T-cell (primary cell): Measurements from ENCODE around the gene CHST2. TPM values are rescaled to one million over a fixed set of nuclear protein-coding genes. Genes with fewer than 3 reads are reported as not detected.
A peak's percentile ranks its signal among the peaks of the same experiment; 100 is the strongest.

ENCODE experiments used
- ATAC-seq, 4 experiments: fragments of 200-7000 bp in 3 of 4; fragments of 150-1000 bp in 1 of 4; cut with Tn5 transposase; replicated peaks in 1 of 4; 1 replicate in 3 of 4; 2 replicates in 1 of 4; pipeline ENCODE4 v1.10.0; 2021; ENCODE audit warnings: moderate library complexity in 3 of 4, mild to moderate bottlenecking in 2 of 4, moderate number of reproducible peaks in 1 of 4
- CTCF ChIA-PET, 2 donors: fragments of 300-600 bp; sonication (Branson Sonifier 250); formaldehyde crosslinking; loops; one replicate each; lab custom pipeline; 2022; ENCODE audit warnings: antibody characterized with exemption in 2 of 2; lab: Charles Lee
- POLR2A ChIA-PET, 2 donors: fragments of 300-600 bp; sonication (Branson Sonifier 250); formaldehyde crosslinking; loops; one replicate each; lab custom pipeline; 2022; ENCODE audit warnings: antibody characterized with exemption in 2 of 2; lab: Charles Lee
- DNase-seq, 35 experiments: peaks; one replicate each; pipeline versions ENCODE4 v3.0.0 to v3.0.0-alpha.2; 2013 to 2023
- H3K27ac ChIP-seq: one replicate; pipeline ENCODE4 v1.5.1; 2013; ENCODE audit warnings: low read length
- H3K27me3 ChIP-seq, 2 experiments: replicated peaks in 1 of 2; 1 replicate in 1 of 2; 2 replicates in 1 of 2; pipeline versions ENCODE4 v1.6.1 to v1.7.0; 2013; ENCODE audit warnings: low read length in 1 of 2, mixed read lengths in 1 of 2; ENCODE audit not compliant: control insufficient read depth in 2 of 2, insufficient read depth in 2 of 2; ENCODE audit errors: extremely low read depth in 1 of 2
- H3K36me3 ChIP-seq, 2 donors: 1 replicate in 1 of 2; 2 replicates in 1 of 2; pipeline versions ENCODE4 v1.6.1 to v1.7.0; 2013; ENCODE audit warnings: low read length in 1 of 2; ENCODE audit not compliant: control insufficient read depth in 2 of 2, insufficient read depth in 1 of 2; ENCODE audit errors: extremely low read depth in 1 of 2
- H3K4me1 ChIP-seq, 2 experiments: 1 replicate in 1 of 2; 2 replicates in 1 of 2; pipeline versions ENCODE4 v1.6.1 to v1.7.0; 2013; ENCODE audit warnings: low read length in 2 of 2, mixed read lengths in 1 of 2; ENCODE audit not compliant: insufficient read depth in 2 of 2, control insufficient read depth in 1 of 2; ENCODE audit errors: extremely low read depth in 1 of 2
- H3K4me3 ChIP-seq, 2 donors: 1 replicate in 1 of 2; 2 replicates in 1 of 2; pipeline versions ENCODE4 v1.5.1 to v1.7.0; 2013; ENCODE audit warnings: mild to moderate bottlenecking in 2 of 2, low read length in 1 of 2, moderate library complexity in 1 of 2; ENCODE audit not compliant: control insufficient read depth in 1 of 2; ENCODE audit errors: extremely low read depth in 1 of 2
- H3K9me3 ChIP-seq: 2 replicates; pipeline ENCODE4 v1.7.0; 2013
- H3K27ac Mint-ChIP-seq, 2 donors: one replicate each; pipeline ENCODE4 v1.8.0; 2020 to 2021; ENCODE audit warnings: mild to moderate bottlenecking in 2 of 2, mixed read lengths in 2 of 2
- H3K27me3 Mint-ChIP-seq, 2 donors: one replicate each; pipeline ENCODE4 v1.8.0; 2021 to 2022; ENCODE audit warnings: mixed read lengths in 2 of 2
- H3K36me3 Mint-ChIP-seq: one replicate; pipeline ENCODE4 v1.8.0; 2021; ENCODE audit warnings: mixed read lengths
- H3K4me1 Mint-ChIP-seq, 3 donors: one replicate each; pipeline ENCODE4 v1.8.0; 2020 to 2022; ENCODE audit warnings: mixed read lengths in 3 of 3, mild to moderate bottlenecking in 1 of 3
- H3K4me3 Mint-ChIP-seq, 3 donors: one replicate each; pipeline ENCODE4 v1.8.0; 2020 to 2022; ENCODE audit warnings: mild to moderate bottlenecking in 3 of 3, mixed read lengths in 3 of 3, moderate library complexity in 3 of 3
- H3K9me3 Mint-ChIP-seq, 3 donors: one replicate each; pipeline ENCODE4 v1.8.0; 2020 to 2022; ENCODE audit warnings: mixed read lengths in 3 of 3
- WGBS: methylation state at CpG from one replicate; pipeline ENCODE4 v1.1.5; 2013; ENCODE audit warnings: missing lambda C conversion rate; ENCODE audit not compliant: insufficient coverage; 5-methylcytosine and 5-hydroxymethylcytosine counted together
- total RNA-seq, 35 experiments: library from RNA in 6 of 35; stranded (reverse) in 6 of 35; fragments of 120-200 nt in 1 of 35; gene quantifications; one replicate each; pipeline versions ENCODE4 v1.2.1 to v1.2.4 and lab custom pipeline; 2013 to 2026

CHST2 gene
- total RNA-seq, 5 donors from 2014 or later (not counting 1 experiment from before 2014, with no cell fraction given) = 1.7 to 5.6 (median 4.4) TPM

DNA sequence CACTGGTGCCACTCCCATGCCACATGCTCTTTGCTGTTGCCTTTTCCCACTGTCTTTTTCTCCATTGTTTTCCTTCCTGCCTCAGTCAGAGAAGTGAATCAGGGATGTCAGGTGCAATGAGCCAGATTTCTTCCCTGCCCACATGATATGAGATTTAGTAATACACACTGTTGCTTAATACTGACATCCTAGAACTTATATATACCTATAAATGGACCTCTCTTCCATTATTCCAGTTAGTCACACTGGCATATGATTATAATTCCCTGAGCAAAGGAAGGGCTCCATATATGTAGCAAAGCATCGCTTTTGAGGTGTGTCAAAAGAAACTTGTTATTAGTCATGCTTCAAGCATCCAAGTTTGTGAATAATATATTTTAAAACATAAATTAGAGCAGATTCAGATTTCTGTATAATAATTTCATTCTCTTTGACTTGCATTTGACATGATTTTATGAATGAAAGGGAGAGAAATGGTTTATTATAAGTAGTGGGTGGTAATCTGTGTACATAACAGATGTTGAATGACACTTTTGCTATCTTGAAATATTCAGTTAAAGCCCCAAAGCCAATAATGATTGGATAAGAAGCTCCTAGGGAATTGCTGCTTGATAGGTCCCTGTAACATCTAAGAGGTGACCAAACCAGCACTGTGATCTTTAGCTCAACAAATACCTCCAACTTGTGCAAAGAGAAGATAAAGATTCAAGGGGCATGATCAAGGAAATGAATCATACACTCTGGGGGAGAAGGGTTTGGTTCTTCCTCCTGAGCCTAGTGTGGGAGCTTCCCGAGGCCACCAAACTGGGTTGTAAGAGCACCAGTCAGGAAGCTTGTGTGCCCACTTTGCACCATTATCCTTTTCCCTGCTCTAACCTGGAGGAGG, 48.6 kb downstream of the CHST2 start:
- DNase-seq = no peak
- H3K36me3 ChIP-seq = no peaks in the 10 kb centered on the region
- ChIA-PET POLR2A (no interaction called here), CTCF (no interaction called here)
- H3K4me3 ChIP-seq = no peak overlapping the region
- no peaks in the 10 kb centered on the region for H3K9me3 ChIP-seq
- Mint-ChIP-seq H3K9me3 (peaks cover 0 to 7% (median 5%) of the 10 kb centered on the region in 3 donors), H3K27ac (peak overlapping the region; percentile 92 to 94), H3K27me3 (no peaks in the 10 kb centered on the region), H3K4me3 (peak overlapping the region in 1 of 3 donors; percentile 30), H3K4me1 (peaks cover 85 to 91% (median 88%) of the 10 kb centered on the region in 3 donors), H3K36me3 (no peaks in the 10 kb centered on the region)
- H3K27me3 ChIP-seq = no peaks in the 10 kb centered on the region
- H3K4me1 ChIP-seq = peaks cover 47 to 53% of the 10 kb centered on the region in 2 experiments
- no peak overlapping the region for H3K27ac ChIP-seq
- WGBS = no CpG with 5 or more reads among the region's 2 CpGs
- ATAC-seq = no peak

DNA sequence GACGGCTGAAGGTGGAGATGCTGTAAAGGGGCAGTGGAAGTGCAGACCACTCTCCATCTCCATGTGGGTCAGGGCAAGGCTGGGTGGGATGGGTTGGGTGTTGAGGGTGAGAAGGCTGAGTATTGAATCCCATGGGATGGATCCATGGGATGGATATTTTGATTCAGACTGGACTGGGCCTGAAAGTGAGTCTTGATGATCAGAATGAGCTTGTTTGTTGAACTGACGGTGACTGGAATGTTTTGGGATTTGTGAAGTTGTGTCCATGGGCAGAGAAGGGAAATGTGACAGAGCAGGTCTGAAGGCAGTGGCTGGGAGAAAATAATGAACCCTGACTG, 49.3 kb downstream of the CHST2 start:
- ChIA-PET POLR2A (no interaction called here), CTCF (no interaction called here)
- no peaks in the 10 kb centered on the region for H3K9me3 ChIP-seq
- ATAC-seq = no peak
- H3K4me1 Mint-ChIP-seq = peaks cover 82 to 89% (median 84%) of the 10 kb centered on the region in 3 donors
- 100% methylated on average over 1 of the region's 2 CpGs for WGBS
- H3K9me3 Mint-ChIP-seq = peaks cover 0 to 10% (median 9%) of the 10 kb centered on the region in 3 donors
- H3K36me3 Mint-ChIP-seq = no peaks in the 10 kb centered on the region
- no peak overlapping the region for H3K4me3 ChIP-seq
- H3K4me3 Mint-ChIP-seq = peak overlapping the region in 1 of 3 donors; percentile 30
- DNase-seq = no peak
- H3K36me3 ChIP-seq = no peaks in the 10 kb centered on the region
- no peaks in the 10 kb centered on the region for H3K27me3 ChIP-seq
- H3K4me1 ChIP-seq = peaks cover 43 to 51% of the 10 kb centered on the region in 2 experiments
- H3K27ac Mint-ChIP-seq = peak overlapping the region; percentile 92 to 94
- peak overlapping the region; percentile 61 for H3K27ac ChIP-seq
- no peaks in the 10 kb centered on the region for H3K27me3 Mint-ChIP-seq

- peak overlapping the region; percentile 92 to 94 for H3K27ac Mint-ChIP-seq
- ATAC-seq (peak in 2 of 4 experiments; percentile 25 to 46), DNase-seq (peak in 1 of 35 experiments; percentile 25)
- H3K27me3 Mint-ChIP-seq = no peaks in the 10 kb centered on the region
- Histone ChIP-seq H3K4me1 (peaks cover 46 to 48% of the 10 kb centered on the region in 2 experiments), H3K36me3 (no peaks in the 10 kb centered on the region), H3K4me3 (peak overlapping the region in 1 of 2 donors; percentile 38), H3K27ac (peak overlapping the region; percentile 61), H3K27me3 (no peaks in the 10 kb centered on the region), H3K9me3 (no peaks in the 10 kb centered on the region)
- H3K9me3 Mint-ChIP-seq = peaks cover 0 to 13% (median 11%) of the 10 kb centered on the region in 3 donors
- H3K4me1 Mint-ChIP-seq = peaks cover 82 to 89% (median 82%) of the 10 kb centered on the region in 3 donors
- H3K36me3 Mint-ChIP-seq = no peaks in the 10 kb centered on the region
- ChIA-PET CTCF (interaction anchor here (0.6 to 0.9 kb wide), 2 partner anchors 50 to 214 kb away, joined by 3 to 4 read pairs; partner anchors contain the start of gene CHST2 (in 1 of the 2)), POLR2A (no interaction called here)
- WGBS = 2% methylated on average over 6 of the region's 6 CpGs
- H3K4me3 Mint-ChIP-seq = peak overlapping the region; percentile 26 to 70 (median 46)
Observed at GRCh38 chr3:143170074-143170473, 50.5 kb downstream of the CHST2 start.

DNA sequence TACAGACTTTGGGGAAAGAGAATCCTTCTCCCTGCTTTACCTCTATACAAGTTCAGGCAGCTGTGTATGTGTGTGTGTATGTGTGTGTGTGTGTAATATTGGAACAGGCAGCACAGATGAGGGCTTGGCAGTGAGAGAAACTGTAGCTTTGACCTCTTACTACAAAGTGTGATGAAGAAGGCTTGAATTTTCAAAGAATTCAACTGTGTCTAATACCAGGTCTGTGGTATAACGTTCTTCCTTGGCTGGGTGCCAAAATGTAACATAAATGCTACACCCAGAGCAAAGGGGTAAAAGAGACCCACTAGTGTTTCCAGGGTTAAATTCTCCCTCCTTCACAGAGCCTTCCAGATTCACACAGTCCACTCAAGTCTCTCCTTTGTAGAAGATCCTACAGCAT, 51.1 kb downstream of the CHST2 start:
- Mint-ChIP-seq H3K9me3 (peaks cover 0 to 13% (median 11%) of the 10 kb centered on the region in 3 donors), H3K27me3 (no peaks in the 10 kb centered on the region), H3K4me1 (peaks cover 81 to 89% (median 82%) of the 10 kb centered on the region in 3 donors), H3K27ac (peak overlapping the region; percentile 92 to 94), H3K36me3 (no peaks in the 10 kb centered on the region), H3K4me3 (peak overlapping the region; percentile 37 to 70 (median 46))
- DNase-seq = peak in 4 of 35 experiments; percentile 2 to 46 (median 7)
- WGBS = no CpG with 5 or more reads among the region's 1 CpG
- Histone ChIP-seq H3K9me3 (no peaks in the 10 kb centered on the region), H3K36me3 (no peaks in the 10 kb centered on the region), H3K27me3 (no peaks in the 10 kb centered on the region), H3K4me3 (peak overlapping the region in 1 of 2 donors; percentile 38), H3K27ac (peak overlapping the region; percentile 61), H3K4me1 (peaks cover 45 to 51% of the 10 kb centered on the region in 2 experiments)
- ChIA-PET CTCF (interaction anchor here (0.6 to 0.9 kb wide), 2 partner anchors 51 to 213 kb away, joined by 3 to 4 read pairs; partner anchors contain the start of gene CHST2 (in 1 of the 2)), POLR2A (interaction anchor here in 1 of 2 donors (0.6 kb wide), 1 partner anchor 503 kb away, joined by 4 read pairs; no protein-coding TSS in a partner anchor)
- peak; percentile 5 to 56 (median 32) for ATAC-seq

- ATAC-seq = peak; percentile 76 to 84 (median 81)
- POLR2A ChIA-PET = interaction anchor here in 1 of 2 donors (0.6 kb wide), 1 partner anchor 502 kb away, joined by 4 read pairs; no protein-coding TSS in a partner anchor
- Histone ChIP-seq H3K9me3 (no peaks in the 10 kb centered on the region), H3K27me3 (no peaks in the 10 kb centered on the region), H3K36me3 (no peaks in the 10 kb centered on the region), H3K4me3 (peak overlapping the region in 1 of 2 donors; percentile 26), H3K27ac (peak overlapping the region; percentile 61), H3K4me1 (peaks cover 45 to 51% of the 10 kb centered on the region in 2 experiments)
- CTCF ChIA-PET = no interaction called here
- peaks cover 0 to 13% (median 11%) of the 10 kb centered on the region in 3 donors for H3K9me3 Mint-ChIP-seq
- H3K36me3 Mint-ChIP-seq = no peaks in the 10 kb centered on the region
- peak overlapping the region; percentile 92 to 94 for H3K27ac Mint-ChIP-seq
- DNase-seq = peak in 7 of 35 experiments; percentile 3 to 47 (median 9)
- peaks cover 76 to 83% (median 77%) of the 10 kb centered on the region in 3 donors for H3K4me1 Mint-ChIP-seq
- H3K4me3 Mint-ChIP-seq = peak overlapping the region; percentile 35 to 70 (median 37)
- no CpG with 5 or more reads among the region's 3 CpGs for WGBS
- no peaks in the 10 kb centered on the region for H3K27me3 Mint-ChIP-seq
Observed at GRCh38 chr3:143171141-143171980, 51.8 kb downstream of the CHST2 start.
